ENCODE data around the gene RNH1.

RNH1 gene

GRCh38 chr11:454801-455565 lies 52.1 kb downstream of the RNH1 start:
- no peak for DNase-seq

GRCh38 chr11:454043-454442 lies 53.0 kb downstream of the RNH1 start:
- DNase-seq, result no peak

- no peak for DNase-seq
Measured at GRCh38 chr11:453564-453963, 53.5 kb downstream of the RNH1 start.

GRCh38 chr11:452916-453527 lies 54.0 kb downstream of the RNH1 start:
- DNase-seq, result no peak

- no peak for DNase-seq
Measured at GRCh38 chr11:452203-452744, 54.8 kb downstream of the RNH1 start.

GRCh38 chr11:451738-452137 lies 55.3 kb downstream of the RNH1 start:
- DNase-seq, result no peak

- DNase-seq, result no peak
Measured at GRCh38 chr11:450809-451451, 56.1 kb downstream of the RNH1 start.

- DNase-seq, result peak; percentile 84
Measured at GRCh38 chr11:449889-450808, 56.9 kb downstream of the RNH1 start, which contains the start of gene PTDSS2. Gene PTDSS2 (plus strand): TSS chr11:450279. CDS start chr11:450456, 177 bp downstream.

GRCh38 chr11:447923-448731 lies 58.9 kb downstream of the RNH1 start:
- DNase-seq, result peak; percentile 72

GRCh38 chr11:446891-447290 lies 60.2 kb downstream of the RNH1 start:
- no peak for DNase-seq

GRCh38 chr11:445765-446588 lies 61.1 kb downstream of the RNH1 start:
- DNase-seq, result no peak
